HG02759 (cell line): ENCODE results near the gene MRPS2.
A peak's percentile ranks its signal among the peaks of the same experiment; 100 is the strongest.

Experiments used
- ATAC-seq: cut with Tn5 transposase; IDR thresholded peaks from one replicate; pipeline ENCODE4 v1.9.1; 2021; ENCODE audit warnings: mild to moderate bottlenecking, moderate library complexity; ENCODE audit not compliant: unreplicated experiment

The MRPS2 gene

DNA sequence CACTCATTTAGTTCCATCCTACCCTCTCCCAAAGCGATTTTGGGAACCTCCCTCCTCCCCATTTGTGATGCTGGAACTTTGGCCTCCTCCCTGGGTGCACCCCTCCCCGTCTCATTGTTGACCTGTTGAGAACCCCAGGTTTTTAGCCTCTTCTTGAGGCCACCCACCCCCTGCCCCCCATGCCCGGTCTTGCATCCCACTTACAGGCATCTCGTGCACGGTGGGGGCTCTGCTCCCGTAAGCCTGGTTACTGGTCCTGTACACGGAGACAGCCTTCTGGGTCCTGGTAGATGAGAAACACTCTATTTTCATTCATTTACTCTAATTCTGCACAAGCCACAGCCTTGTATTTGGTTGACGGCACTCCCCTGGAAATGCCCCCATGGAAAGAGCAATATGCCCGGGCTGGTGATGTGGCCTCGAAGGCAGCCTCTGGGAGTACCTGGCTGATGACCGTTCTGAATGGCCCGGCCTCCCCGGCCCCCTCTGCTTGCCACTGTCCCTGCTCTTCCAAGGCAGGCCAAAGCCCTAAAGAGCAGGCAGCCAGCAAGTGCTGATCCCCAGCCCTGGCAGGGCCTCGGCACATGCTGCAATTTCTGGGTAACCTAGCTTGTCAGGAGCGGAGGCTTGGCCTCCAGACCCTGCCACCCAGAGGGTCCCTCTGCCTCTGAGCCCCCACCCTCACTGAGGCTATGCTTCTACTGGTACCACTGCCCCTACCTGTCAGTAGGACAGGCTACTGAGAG, 1.9 kb upstream of the MRPS2 start:
- ATAC-seq: no peak

DNA sequence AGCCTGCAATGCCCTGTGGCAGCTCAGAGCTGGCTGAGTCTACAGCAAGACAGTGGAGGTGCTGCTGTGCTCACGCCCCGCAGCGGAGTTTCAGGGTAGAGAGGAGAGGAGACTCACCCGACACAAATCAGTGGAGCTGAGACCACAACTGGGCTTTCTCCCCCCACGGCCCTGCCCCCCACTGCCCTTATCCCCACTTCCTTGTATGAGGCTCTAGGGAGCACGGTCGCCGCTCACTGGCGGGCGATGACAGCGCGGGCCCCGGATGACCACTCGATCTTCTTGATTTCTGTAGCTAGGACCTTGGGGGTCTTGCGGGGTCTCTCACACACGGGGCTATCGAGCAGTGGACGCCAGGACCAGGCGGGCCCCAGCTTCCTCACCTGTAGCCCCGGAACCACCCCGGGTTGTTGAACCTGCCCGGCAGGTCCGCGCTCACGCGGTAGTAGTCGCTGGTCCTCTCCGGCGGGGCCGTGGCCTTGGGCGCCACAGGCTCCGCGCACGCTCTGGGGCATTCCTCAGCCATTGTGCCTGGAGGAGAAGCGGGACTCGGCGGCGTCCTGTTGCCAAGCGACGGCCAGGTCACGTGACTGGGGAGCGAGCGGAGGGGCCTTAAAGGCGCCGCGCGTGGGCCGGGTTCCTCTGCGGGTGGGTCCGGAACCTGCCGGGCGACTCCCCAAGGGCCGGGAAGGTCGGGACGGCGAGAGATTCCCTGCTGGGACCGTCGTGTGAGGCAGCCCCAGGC, 984 bp upstream of the MRPS2 start:
- peak; percentile 50 for ATAC-seq

DNA sequence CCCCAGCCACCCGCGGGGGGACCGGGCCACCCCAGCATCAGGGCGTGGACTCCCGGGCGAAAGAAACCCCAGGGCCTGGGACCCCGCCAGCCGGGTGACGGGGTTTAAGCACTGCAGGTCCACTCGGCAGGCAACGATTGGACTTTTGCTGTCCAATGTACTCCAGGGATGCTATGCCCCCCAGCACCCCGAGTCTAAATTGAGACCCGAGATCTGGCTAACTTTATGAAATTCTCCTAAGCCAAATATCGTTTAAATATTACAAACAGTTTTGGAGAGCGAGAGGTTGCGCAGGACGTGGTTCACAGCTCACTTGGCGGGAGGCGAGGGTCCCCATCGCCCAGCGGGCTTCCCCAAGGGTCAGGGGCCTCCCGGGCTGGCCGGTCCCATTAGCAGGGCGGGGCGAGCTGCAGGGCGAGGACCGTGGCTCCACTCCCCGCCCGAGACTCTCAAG, 384 bp upstream of the MRPS2 start:
- ATAC-seq: peak; percentile 1

DNA sequence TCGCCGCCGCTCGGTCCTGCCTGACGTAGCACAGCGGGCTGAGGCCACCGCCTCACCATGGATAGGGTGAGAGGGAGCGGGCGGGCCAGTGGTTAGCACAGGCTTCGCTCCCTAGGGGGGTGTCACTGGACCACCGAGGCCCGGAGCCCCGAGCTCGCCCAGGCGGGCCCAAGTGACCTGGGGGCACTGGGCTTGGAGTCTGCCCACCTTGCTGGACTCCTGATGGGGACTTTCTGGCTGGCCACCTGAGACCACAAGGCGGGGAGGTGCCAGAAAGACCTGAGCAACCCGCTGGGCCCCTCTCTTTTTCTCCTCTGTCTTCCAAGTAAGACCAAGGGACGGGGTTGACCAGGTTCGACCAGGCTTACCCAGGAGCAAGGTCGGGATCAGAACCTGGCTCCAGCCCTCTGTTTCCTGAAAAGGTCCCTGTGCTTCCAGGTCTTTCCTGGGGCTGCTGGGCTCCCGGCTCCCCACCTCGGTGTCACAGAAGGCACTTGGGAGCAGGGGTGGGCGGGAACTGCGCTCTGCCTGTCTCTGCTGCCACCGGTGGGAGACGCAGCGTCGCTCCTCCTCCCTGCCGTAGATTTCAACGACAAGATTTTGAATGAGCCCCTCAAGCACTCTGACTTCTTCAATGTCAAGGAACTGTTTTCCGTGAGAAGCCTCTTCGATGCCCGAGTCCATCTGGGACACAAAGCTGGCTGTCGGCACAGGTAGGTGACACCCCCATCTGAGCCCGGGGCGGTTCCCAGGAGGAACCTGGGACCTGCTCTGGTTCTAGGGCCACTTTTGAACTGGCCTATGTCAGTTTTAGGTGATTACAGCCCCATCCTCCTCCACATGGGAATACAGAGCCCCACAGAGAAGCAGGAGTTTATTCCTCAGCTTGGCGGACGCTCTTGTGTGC, 1.0 kb downstream of the MRPS2 start:
- ATAC-seq: no peak

DNA sequence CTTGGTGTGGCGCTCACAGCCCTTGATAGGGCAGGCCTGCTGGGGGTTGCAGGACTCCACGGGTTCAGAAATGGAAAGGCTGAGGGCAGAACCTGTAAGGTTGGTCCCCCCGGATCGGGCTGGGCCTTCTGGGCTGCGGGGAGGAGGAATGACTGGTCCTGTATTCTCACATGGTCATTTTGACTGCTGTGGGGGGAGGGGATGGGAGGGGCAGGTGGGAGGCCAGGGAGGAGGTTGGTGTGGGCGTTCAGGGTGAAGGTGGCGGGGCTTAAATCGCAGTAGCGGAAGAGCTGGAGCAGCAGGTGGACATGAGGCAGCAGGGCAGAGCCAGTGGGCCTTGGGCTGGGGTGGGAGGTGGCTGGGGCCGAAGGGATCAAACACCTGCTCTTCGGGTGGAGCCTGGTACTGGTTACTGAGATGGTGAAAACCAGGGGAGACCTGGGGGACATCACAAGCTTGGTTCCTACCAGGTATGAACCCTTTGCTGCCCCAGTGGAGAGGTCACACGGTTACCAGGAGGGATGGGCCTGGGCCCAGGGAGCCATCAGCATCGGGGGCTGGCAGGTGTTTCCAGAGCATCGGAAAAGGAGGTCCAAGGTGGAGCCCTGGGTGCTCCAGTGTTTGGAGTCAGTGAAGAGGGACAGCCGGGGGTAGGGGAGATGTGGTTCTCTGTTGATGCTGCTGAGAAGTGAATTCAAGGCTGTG, 1.8 kb downstream of the MRPS2 start:
- ATAC-seq: no peak

DNA sequence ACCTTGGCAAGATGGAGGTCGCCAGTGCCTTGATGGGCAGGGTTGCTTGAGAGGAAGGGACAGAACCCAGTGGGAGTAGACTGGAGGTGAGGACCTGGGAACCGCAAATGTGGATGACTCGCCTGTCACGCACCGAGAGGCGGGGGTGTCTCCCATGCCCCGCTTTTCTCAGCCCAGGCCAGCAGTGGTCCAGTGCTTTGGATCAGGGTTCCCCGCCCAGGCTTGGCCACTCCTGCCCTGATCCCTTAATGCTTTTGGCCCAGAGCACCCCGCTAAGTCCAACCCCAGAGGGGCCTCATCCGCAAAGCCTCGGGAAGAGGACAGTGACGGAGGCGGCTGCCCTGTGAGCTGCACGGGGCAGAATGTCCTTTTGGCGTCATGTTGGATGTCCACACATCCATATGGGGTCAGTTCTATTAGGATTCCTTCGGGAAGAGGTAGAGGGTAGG, 2.4 kb downstream of the MRPS2 start:
- ATAC-seq: no peak

DNA sequence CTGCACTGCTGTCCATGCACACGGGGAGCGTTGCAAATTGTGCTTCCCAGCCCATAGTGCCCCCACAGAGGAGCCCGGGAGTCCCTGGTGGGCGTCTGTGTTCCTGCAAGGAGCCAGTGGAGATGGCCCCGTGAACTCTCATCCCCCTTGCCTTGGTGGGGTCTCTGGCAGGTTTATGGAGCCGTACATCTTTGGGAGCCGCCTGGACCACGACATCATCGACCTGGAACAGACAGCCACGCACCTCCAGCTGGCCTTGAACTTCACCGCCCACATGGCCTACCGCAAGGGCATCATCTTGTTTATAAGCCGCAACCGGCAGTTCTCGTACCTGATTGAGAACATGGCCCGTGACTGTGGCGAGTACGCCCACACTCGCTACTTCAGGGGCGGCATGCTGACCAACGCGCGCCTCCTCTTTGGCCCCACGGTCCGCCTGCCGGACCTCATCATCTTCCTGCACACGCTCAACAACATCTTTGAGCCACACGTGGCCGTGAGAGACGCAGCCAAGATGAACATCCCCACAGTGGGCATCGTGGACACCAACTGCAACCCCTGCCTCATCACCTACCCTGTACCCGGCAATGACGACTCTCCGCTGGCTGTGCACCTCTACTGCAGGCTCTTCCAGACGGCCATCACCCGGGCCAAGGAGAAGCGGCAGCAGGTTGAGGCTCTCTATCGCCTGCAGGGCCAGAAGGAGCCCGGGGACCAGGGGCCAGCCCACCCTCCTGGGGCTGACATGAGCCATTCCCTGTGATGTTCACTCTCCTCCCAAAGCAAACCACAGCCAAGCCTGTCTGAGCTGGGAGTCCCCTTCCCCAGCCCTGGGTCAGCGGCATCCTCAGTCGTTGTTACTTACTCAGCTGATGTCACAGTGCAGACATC, 3.1 kb downstream of the MRPS2 start:
- ATAC-seq: no peak

DNA sequence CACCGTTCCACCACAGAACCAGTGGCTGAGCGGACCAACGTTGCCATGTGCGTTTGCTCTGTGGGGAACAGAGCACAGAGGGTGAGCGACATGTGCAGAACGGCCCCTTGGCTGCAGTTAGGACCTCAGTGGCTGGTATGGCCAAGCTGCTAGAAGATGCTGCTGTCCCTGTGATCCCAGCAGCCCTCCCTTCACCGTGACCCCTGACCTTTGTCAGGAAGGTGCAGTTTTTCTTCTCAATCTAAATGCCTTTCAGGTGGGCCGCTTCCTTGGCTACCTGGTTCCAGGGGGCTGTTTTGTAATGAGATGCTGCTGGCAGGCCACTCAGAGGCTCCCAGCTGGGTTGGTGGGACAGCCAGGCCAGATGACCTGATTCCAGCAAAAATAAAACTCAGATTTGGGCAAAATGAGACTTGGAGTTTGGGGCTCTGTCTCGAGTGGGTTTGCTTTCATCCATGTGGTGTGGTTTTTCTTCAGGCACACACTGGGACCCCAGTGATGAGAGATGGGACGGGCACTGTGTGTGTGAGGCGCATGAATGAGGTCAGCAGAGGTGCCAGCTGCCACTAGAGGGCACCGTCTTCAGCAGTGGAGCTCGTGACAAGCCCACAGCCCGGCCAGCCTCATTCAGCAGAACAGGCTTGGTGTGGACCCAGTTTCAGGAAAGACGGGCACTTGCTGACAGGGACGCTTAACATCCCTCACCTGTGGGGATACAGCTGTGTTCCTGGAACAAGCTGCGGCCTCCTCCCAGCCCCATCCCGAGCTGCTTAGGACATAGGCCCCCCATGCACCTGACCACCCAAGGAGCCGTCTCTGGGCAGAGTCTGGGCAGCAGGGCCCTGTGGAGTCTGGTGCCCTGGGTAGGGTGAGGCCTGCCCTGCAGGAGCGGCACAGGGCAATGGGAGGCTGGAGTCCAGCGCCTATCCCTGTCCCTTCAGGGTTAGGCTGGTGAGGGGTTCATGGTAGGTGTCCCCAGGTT, 4.1 kb downstream of the MRPS2 start:
- ATAC-seq: no peak

DNA sequence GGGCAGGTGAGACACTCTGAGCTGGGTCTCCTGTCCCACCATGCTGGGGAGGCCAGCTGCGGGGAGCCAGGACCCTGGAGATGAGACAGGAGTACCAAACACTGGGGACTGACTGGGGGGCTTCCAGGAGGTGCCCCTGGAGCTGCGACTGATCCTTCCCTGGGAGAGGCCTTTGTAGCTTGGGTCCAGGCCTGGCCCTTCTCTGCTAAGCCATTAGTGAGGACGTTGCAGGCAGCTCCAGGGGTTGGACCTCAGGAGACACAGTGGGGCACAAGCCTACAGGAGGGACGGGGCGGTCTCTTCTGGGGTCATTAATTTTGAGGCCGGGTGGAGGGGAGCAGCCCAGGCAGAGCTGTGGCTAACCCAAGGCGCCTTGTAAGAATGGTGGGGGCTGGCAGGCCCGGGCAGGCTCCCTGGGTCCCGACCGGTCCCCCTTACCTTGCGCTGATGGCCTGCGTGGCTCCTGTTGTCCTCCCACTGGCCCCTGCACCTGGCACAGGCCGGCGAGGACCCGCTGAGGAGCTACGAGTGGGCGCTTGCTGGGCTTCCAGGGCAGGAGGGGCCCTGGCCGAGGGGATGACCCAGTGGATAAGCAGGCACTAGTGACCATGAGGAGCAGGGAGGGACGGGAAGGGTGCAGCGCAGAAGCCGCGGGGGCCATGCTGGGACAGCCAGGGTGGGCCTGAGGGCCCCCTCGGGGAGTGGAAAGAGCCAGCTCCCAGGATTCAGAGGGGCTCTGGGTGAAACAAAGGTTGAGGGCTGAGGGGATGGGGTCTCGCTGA, 5.1 kb downstream of the MRPS2 start:
- ATAC-seq: no peak

DNA sequence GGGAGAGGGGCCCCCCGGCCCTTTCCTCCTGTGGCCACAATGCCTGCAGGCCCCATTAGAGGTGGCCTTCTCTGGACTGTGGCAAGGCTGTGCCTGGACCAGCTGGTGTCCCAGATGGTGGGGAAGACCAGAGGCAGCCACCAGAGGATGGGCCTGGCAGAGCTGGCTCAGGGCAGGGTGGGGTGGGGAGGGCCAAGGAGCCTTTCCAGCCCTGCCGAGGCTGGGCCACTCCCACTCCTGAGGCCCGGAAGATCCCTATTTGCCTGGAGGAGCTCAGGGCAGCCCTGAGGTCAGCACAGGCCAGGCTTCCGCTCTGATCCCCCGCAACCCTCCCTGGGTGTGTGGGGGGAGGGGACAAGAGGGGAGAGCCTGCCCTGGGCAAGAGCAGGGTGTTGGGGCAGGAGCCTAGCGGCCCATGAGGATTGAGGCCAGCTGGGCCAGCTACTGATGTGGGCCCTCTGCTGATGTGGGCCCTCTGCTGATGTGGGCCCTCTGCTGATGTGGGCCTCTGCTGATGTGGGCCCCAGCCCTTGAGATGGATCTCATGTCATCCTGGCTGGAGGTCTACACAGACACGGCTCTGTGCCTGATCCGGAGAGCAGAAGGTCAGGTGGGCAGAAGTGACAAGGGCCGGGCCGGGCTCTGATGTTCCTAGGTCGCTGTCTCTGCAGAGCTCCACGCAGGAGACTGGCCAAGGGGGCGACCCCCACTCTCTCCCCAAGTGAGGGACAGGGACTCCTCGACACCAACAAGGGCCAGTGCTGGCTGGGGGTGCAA, 6.0 kb downstream of the MRPS2 start:
- no peak for ATAC-seq

DNA sequence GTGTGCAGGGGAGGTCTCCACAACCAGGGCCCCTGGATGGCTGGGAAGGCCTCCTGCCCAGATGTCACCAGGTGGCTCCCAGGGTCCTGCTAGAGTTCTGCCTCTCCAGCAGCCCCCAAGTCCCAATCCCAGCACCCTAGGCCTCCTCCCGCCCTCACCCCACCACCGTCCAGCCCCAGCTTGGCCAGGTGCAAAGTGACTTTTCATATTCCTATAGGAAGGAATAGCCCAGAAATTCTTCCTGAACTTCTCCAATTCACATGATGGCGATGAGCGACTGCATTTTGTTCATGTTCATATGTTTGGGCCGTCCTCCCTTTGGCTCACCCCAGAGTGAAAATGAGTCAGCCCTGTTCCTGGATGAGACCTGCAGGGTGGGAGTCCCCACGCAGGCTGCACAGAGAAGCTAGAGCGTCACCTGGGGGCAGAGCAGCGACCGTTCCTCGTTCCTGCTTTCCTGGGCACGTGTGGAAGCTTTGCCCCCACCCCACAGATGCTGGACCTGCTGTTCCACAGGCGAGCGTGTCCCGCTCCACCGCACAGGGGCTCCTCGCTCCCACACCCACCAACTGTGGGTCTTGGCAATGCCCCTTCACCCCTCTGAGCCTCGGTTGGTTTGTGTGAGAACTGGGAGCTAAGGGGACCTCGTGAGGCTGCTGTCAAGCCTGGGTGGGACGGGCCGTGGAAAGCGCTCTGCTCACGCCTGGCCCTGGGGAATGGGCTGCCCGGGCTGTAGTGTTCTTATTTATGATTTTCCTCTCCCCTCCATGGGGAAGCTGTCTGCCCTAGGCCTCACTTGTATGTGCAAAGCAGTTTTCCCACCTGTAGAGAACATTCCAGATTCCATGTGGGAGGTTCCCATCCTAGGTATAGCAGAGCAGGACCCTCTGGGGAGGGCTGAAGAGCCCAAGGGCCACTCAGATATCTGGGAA, 6.9 kb downstream of the MRPS2 start:
- ATAC-seq: no peak

DNA sequence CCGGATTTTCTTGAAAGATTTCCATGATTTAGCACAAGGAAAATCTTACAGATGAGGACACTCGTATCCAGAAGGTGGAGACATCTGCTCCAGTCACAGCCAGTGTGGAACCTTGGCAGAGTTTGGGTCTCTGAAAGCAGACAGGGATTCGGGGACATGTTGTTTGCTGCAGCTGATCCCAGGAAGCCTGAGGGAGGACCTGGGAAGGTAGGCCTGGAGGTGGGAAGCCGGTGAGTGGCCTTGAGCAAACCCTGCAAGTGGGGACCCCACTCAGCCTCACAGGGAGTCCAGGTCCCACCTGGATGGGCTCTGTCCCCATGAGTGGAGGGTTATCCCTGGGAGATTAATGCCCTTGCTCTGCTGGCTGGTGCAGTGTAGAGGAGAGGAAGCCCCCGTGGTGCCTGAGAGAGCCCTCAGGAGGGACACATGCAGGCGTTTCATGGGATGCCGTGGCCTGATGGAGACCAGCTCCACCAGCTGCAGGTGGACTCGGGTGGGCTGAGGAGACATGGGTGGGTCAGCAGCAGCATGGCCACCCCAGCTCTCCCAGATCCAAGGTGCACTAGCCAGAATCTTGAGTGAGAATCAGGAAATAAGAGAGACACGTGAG, 7.8 kb downstream of the MRPS2 start:
- ATAC-seq: no peak

DNA sequence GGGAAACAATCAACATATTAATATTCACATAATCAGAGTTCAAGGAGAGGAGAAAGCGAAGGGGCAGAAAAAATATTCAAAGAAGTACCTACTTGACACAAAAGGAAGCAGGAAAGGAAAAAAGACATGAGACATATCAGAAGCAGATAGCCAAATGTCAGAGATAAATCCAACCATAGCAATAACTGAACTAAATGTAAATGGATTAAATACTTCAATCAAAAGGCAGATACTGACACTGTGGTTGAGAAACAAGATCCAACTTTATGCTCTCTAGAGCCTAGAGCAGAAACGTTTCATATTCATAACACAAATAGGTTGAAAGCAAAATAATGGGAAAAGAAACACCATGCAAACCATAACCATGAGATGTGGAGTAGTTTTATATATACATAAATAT, 9.0 kb downstream of the MRPS2 start:
- ATAC-seq: no peak

DNA sequence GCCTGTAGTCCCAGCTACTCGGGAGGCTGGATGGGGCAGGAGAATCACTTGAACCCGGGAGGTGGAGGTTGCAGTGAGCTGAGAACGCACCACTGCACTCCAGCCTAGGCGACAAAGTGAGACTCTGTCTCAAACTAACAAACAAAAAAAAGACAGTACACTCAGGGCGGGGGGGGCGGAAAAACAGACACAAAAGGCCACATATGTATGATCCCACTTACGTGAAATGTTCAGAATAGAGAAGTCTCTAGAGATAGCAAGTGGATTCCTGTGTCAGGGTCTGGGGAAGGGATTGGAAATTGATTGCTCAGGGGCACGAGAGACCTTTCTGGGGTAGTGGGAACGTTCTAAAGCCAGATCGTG, 11.7 kb downstream of the MRPS2 start:
- no peak for ATAC-seq

DNA sequence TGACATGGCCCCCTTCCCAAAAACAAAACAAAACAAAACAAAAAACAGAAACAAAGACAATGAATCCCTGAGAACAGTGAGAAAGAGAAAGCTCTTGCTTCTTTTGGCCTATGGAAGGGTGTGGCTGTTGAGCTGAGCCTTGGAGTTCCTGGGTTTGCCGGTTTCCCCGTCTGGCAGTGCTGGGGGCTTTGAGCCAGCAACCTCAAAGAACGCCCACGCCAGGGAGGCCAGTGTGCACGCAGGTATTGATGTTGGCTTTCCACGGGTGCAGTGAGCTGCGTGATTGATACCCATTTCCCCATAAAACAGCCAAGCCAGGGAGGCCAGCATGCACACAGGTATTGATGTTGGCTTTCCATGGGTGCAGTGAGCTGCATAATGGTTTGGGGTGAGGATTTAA, 12.4 kb downstream of the MRPS2 start:
- ATAC-seq: no peak
